22Rv1 (cell line): ENCODE results near the gene STON1.

Experiments used
- CTCF ChIP-seq: fragments of 450-650 bp; IDR thresholded peaks from 2 replicates; pipeline ENCODE4 v1.5.1; 2017; ENCODE audit warnings: mild to moderate bottlenecking
- ZFX ChIP-seq: fragments of 450-650 bp; IDR thresholded peaks from 2 replicates; pipeline ENCODE4 v1.6.1; 2017; ENCODE audit warnings: antibody characterized with exemption, borderline replicate concordance

GRCh38 chr2:48572816-48573215 is 42.9 kb downstream of the STON1 start:
- TF ChIP-seq CTCF (no peak), ZFX (no peak)
